Measurements from ENCODE around the gene DMRT1. TPM values are rescaled to one million over a fixed set of nuclear protein-coding genes. Genes with fewer than 3 reads are reported as not detected.

DMRT1 gene
- not detected for total RNA-seq

DNA sequence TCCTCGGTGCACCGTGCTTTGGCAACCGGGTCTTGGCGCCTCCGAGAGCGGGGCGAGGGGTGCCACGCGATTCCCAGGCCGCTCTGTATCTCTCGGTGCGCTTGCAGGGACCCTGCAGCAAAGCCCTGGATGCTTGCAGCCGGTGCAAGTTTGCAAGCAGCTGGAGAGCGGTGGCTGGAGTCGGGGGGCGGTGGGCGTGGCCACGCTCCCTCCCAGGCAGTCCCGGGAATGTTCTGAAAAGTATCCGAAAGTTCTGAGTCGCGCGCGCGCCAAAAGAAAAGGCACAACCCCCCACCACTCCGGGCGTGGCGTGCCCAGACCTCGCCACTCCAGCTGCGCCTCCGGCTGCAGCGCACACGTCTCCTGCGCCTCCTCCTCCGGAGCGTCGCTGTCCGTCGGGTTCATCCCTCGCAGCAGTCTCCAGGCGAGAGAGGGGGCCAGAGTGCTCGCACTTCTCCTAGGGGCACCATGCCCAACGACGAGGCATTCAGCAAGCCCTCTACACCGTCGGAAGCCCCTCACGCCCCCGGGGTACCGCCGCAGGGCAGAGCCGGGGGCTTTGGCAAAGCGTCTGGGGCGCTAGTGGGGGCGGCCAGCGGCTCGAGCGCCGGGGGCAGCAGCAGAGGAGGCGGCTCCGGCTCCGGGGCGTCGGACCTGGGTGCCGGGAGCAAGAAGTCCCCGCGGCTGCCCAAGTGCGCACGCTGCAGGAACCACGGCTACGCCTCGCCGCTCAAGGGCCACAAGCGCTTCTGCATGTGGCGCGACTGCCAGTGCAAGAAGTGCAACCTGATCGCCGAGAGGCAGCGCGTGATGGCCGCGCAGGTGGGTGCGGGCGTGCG, at the start of gene DMRT1:
Gene DMRT1 (plus strand): TSS at position 327 of the 839 bp plus-strand sequence. CDS start 142 bp downstream, at position 469.
- Histone ChIP-seq H3K9me3 (no peaks in the 10 kb centered on the region), H3K27ac (no peak within 1 kb of the TSS), H3K27me3 (peaks cover 40% of the 10 kb centered on the region), H3K4me3 (no peak within 1 kb of the TSS), H3K4me1 (no peaks in the 10 kb centered on the region), H3K9ac (ENCODE audit: low read depth in 2 of 2, low read length in 2 of 2) (no peak within 1 kb of the TSS), H3K36me3 (no peaks in the 10 kb centered on the region)
- TF ChIP-seq, protein P1, sequence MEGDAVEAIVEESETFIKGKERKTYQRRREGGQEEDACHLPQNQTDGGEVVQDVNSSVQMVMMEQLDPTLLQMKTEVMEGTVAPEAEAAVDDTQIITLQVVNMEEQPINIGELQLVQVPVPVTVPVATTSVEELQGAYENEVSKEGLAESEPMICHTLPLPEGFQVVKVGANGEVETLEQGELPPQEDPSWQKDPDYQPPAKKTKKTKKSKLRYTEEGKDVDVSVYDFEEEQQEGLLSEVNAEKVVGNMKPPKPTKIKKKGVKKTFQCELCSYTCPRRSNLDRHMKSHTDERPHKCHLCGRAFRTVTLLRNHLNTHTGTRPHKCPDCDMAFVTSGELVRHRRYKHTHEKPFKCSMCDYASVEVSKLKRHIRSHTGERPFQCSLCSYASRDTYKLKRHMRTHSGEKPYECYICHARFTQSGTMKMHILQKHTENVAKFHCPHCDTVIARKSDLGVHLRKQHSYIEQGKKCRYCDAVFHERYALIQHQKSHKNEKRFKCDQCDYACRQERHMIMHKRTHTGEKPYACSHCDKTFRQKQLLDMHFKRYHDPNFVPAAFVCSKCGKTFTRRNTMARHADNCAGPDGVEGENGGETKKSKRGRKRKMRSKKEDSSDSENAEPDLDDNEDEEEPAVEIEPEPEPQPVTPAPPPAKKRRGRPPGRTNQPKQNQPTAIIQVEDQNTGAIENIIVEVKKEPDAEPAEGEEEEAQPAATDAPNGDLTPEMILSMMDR (IDR thresholded peaks at IDR 0.05), result no peak
- intact Hi-C loops (cut with DNase I), result no loop called here
- no peak for DNase-seq

DNA sequence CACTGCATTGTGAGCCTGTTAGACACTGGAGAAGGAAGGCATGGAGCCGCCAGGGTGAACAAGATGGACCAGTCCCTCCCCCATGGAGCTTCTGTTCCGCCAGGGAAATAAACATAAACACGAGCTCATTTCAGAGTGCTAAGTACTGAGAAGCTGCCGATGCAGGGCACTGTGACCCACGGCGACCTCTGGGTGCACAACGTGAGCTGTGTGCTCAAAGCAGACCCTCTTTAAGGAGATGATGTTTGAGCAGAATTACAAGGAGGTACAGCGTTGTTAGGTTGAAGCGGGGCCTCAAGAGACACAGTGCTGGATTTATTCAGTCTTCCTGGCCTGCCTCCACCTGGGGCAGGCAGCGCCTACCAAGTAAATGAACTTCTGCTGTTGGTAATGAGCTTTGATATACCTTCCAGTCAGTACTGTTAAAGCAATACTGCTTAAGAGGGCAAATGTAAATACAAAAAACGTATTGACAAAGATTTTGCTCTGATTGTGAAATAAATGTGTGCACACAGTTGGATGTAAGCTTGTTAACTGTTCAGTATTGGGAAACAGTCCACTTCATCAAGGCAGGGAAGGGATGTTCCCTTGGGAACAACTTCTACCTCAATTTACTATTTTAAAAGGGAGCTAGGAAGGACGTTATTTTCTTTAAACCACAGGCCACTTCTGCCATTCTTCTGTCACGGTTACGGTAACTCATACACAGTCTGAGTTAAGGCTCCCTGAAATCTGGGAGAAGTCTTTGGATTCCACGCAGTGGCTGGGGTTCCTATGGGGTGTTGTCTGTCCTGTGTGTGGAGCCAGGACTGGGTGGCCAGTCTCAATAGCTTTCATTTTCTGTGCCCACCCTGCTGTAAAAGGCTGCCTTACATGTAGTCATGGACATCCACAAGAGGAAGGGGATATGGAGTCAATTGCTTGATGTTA, 48.9 kb upstream of the DMRT1 start:
- no peaks in the 10 kb centered on the region for H3K27me3 ChIP-seq
- no peaks in the 10 kb centered on the region for H3K4me1 ChIP-seq
- TF ChIP-seq, protein P1 (IDR thresholded peaks at IDR 0.05), result no peak
- H3K36me3 ChIP-seq, result no peaks in the 10 kb centered on the region
- intact Hi-C loops (cut with DNase I), result no loop called here
- DNase-seq, result no peak
- H3K9me3 ChIP-seq, result no peaks in the 10 kb centered on the region
- no peak overlapping the region for H3K4me3 ChIP-seq
- no peak overlapping the region for H3K27ac ChIP-seq
- H3K9ac ChIP-seq (ENCODE audit: low read depth in 2 of 2, low read length in 2 of 2), result no peak overlapping the region

GRCh38 chr9:794386-794785, 47.1 kb upstream of the DMRT1 start:
- no peak overlapping the region for H3K27ac ChIP-seq
- intact Hi-C loops (cut with DNase I), result no loop called here
- H3K36me3 ChIP-seq, result no peaks in the 10 kb centered on the region
- no peaks in the 10 kb centered on the region for H3K4me1 ChIP-seq
- no peaks in the 10 kb centered on the region for H3K27me3 ChIP-seq
- H3K4me3 ChIP-seq, result no peak overlapping the region
- DNase-seq, result no peak
- H3K9me3 ChIP-seq, result no peaks in the 10 kb centered on the region
- TF ChIP-seq, protein P1 (IDR thresholded peaks at IDR 0.05), result no peak
- no peak overlapping the region for H3K9ac ChIP-seq (ENCODE audit: low read depth in 2 of 2, low read length in 2 of 2)

DNA sequence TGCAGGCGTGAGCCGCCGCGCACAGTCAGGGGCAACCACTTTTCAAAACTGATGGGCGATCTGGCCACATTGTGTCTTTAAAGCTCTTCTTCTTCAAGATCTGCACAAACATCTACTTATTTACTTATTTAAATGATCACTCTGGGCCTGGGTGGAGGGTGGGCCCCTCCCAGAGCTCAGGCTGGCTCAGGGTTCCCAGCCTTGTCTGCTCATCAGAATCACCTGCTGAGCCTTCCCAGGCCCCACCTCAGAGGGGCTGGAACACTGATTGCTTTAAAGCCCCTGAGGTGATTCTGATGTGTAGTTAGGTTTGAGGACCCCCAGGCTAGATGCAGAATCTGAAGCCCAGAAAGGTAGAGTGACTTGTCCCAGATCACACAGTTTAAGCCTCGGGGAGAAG, 45.6 kb upstream of the DMRT1 start:
- TF ChIP-seq, protein P1 (IDR thresholded peaks at IDR 0.05), result no peak
- Histone ChIP-seq H3K27ac (no peak overlapping the region), H3K4me3 (no peak overlapping the region), H3K27me3 (no peaks in the 10 kb centered on the region), H3K4me1 (no peaks in the 10 kb centered on the region), H3K36me3 (no peaks in the 10 kb centered on the region), H3K9me3 (no peaks in the 10 kb centered on the region), H3K9ac (ENCODE audit: low read depth in 2 of 2, low read length in 2 of 2) (no peak overlapping the region)
- intact Hi-C loops (cut with DNase I), result no loop called here
- DNase-seq, result no peak

GRCh38 chr9:800591-801150, 40.8 kb upstream of the DMRT1 start:
- Histone ChIP-seq H3K4me3 (no peak overlapping the region), H3K27me3 (no peaks in the 10 kb centered on the region), H3K9ac (ENCODE audit: low read depth in 2 of 2, low read length in 2 of 2) (no peak overlapping the region), H3K36me3 (no peaks in the 10 kb centered on the region), H3K9me3 (no peaks in the 10 kb centered on the region), H3K4me1 (no peaks in the 10 kb centered on the region), H3K27ac (no peak overlapping the region)
- DNase-seq, result no peak
- TF ChIP-seq, protein P1 (IDR thresholded peaks at IDR 0.05), result no peak
- intact Hi-C loops (cut with DNase I), result no loop called here

Data from colonic mucosa (tissue), 4 donors.